ENCODE results near the gene ITGB5. TPM values are rescaled to one million over a fixed set of nuclear protein-coding genes. Genes with fewer than 3 reads are reported as not detected.

The ITGB5 gene
- total RNA-seq, 1 experiment from 2014 or later = 67.2 TPM

GRCh38 chr3:124781476-124782376 is 105.4 kb downstream of the ITGB5 start:
- H3K27ac ChIP-seq (ENCODE audit: low read length) = no peak overlapping the region
- no peak for ATAC-seq
- no peaks in the 10 kb centered on the region for H3K27me3 ChIP-seq (ENCODE audit: low read length)
- no peaks in the 10 kb centered on the region for H3K79me2 ChIP-seq (ENCODE audit: low read length)
- no peak for DNase-seq
- no peak overlapping the region for H2AFZ ChIP-seq (ENCODE audit: low read length)
- no peaks in the 10 kb centered on the region for H3K4me1 ChIP-seq (ENCODE audit: insufficient read depth, low read length)
- BruUV-seq (replicated peaks) = no TSS peak
- H4K20me1 ChIP-seq (ENCODE audit: low read length) = no peaks in the 10 kb centered on the region
- H3K4me3 ChIP-seq (ENCODE audit: low read length) = no peak overlapping the region
- TF ChIP-seq, protein P1, sequence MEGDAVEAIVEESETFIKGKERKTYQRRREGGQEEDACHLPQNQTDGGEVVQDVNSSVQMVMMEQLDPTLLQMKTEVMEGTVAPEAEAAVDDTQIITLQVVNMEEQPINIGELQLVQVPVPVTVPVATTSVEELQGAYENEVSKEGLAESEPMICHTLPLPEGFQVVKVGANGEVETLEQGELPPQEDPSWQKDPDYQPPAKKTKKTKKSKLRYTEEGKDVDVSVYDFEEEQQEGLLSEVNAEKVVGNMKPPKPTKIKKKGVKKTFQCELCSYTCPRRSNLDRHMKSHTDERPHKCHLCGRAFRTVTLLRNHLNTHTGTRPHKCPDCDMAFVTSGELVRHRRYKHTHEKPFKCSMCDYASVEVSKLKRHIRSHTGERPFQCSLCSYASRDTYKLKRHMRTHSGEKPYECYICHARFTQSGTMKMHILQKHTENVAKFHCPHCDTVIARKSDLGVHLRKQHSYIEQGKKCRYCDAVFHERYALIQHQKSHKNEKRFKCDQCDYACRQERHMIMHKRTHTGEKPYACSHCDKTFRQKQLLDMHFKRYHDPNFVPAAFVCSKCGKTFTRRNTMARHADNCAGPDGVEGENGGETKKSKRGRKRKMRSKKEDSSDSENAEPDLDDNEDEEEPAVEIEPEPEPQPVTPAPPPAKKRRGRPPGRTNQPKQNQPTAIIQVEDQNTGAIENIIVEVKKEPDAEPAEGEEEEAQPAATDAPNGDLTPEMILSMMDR (conservative IDR thresholded peaks at IDR 0.05; ENCODE audit: low read depth, low read length) = no peak
- TF ChIP-seq EZH2 (IDR thresholded peaks at IDR 0.05; ENCODE audit: low read length, unreplicated experiment) (no peak), EZH2phosphoT487 (IDR thresholded peaks at IDR 0.05; ENCODE audit: borderline replicate concordance, low read length) (no peak)
- intact Hi-C loops (cut with micrococcal nuclease) = no loop called here
- POLR2A ChIA-PET (ENCODE audit: unreplicated experiment) = no interaction called here
- H3K9me2 ChIP-seq (replicated peaks; ENCODE audit: low read length) = no peaks in the 10 kb centered on the region
- no peak overlapping the region for H3K9ac ChIP-seq (ENCODE audit: low read length)
- H3K36me3 ChIP-seq (ENCODE audit: low read depth, low read length) = no peaks in the 10 kb centered on the region
- no peaks in the 10 kb centered on the region for H3K9me3 ChIP-seq (ENCODE audit: low read length)
- no peaks in the 10 kb centered on the region for H3F3A ChIP-seq (ENCODE audit: low read length, unreplicated experiment)
- H3K4me2 ChIP-seq (ENCODE audit: low read length) = no peak overlapping the region
- CTCF ChIA-PET = no interaction called here

- H3K4me2 ChIP-seq (ENCODE audit: low read length) = no peak overlapping the region
- H2AFZ ChIP-seq (ENCODE audit: low read length) = no peak overlapping the region
- ChIA-PET POLR2A (ENCODE audit: unreplicated experiment) (no interaction called here), CTCF (no interaction called here)
- H3K4me1 ChIP-seq (ENCODE audit: insufficient read depth, low read length) = no peaks in the 10 kb centered on the region
- no peak overlapping the region for H3K4me3 ChIP-seq (ENCODE audit: low read length)
- H4K20me1 ChIP-seq (ENCODE audit: low read length) = no peaks in the 10 kb centered on the region
- no peak overlapping the region for H3K9ac ChIP-seq (ENCODE audit: low read length)
- H3K36me3 ChIP-seq (ENCODE audit: low read depth, low read length) = no peaks in the 10 kb centered on the region
- no peaks in the 10 kb centered on the region for H3K9me2 ChIP-seq (replicated peaks; ENCODE audit: low read length)
- TF ChIP-seq EZH2 (IDR thresholded peaks at IDR 0.05; ENCODE audit: low read length, unreplicated experiment) (no peak), EZH2phosphoT487 (IDR thresholded peaks at IDR 0.05; ENCODE audit: borderline replicate concordance, low read length) (no peak)
- TF ChIP-seq, protein P1 (conservative IDR thresholded peaks at IDR 0.05; ENCODE audit: low read depth, low read length) = no peak
- no peaks in the 10 kb centered on the region for H3K27me3 ChIP-seq (ENCODE audit: low read length)
- no peaks in the 10 kb centered on the region for H3K79me2 ChIP-seq (ENCODE audit: low read length)
- ATAC-seq = no peak
- BruUV-seq (replicated peaks) = no TSS peak
- no peaks in the 10 kb centered on the region for H3F3A ChIP-seq (ENCODE audit: low read length, unreplicated experiment)
- H3K9me3 ChIP-seq (ENCODE audit: low read length) = no peaks in the 10 kb centered on the region
- intact Hi-C loops (cut with micrococcal nuclease) = no loop called here
- no peak overlapping the region for H3K27ac ChIP-seq (ENCODE audit: low read length)
- no peak for DNase-seq
These were observed 106.2 kb downstream of the ITGB5 start for GRCh38 chr3:124780761-124781475.

- H3K27ac ChIP-seq (ENCODE audit: low read length) = no peak overlapping the region
- TF ChIP-seq EZH2phosphoT487 (IDR thresholded peaks at IDR 0.05; ENCODE audit: borderline replicate concordance, low read length) (no peak), EZH2 (IDR thresholded peaks at IDR 0.05; ENCODE audit: low read length, unreplicated experiment) (no peak)
- TF ChIP-seq, protein P1 (conservative IDR thresholded peaks at IDR 0.05; ENCODE audit: low read depth, low read length) = no peak
- H3K9me2 ChIP-seq (replicated peaks; ENCODE audit: low read length) = no peaks in the 10 kb centered on the region
- no peak overlapping the region for H3K4me3 ChIP-seq (ENCODE audit: low read length)
- no peak for ATAC-seq
- ChIA-PET CTCF (no interaction called here), POLR2A (ENCODE audit: unreplicated experiment) (no interaction called here)
- no peaks in the 10 kb centered on the region for H3K79me2 ChIP-seq (ENCODE audit: low read length)
- H3K4me1 ChIP-seq (ENCODE audit: insufficient read depth, low read length) = no peaks in the 10 kb centered on the region
- no TSS peak for BruUV-seq (replicated peaks)
- H2AFZ ChIP-seq (ENCODE audit: low read length) = no peak overlapping the region
- H4K20me1 ChIP-seq (ENCODE audit: low read length) = no peaks in the 10 kb centered on the region
- no peak overlapping the region for H3K9ac ChIP-seq (ENCODE audit: low read length)
- H3K36me3 ChIP-seq (ENCODE audit: low read depth, low read length) = no peaks in the 10 kb centered on the region
- no peaks in the 10 kb centered on the region for H3K9me3 ChIP-seq (ENCODE audit: low read length)
- no peak overlapping the region for H3K4me2 ChIP-seq (ENCODE audit: low read length)
- no peaks in the 10 kb centered on the region for H3F3A ChIP-seq (ENCODE audit: low read length, unreplicated experiment)
- DNase-seq = no peak
- intact Hi-C loops (cut with micrococcal nuclease) = no loop called here
- H3K27me3 ChIP-seq (ENCODE audit: low read length) = no peaks in the 10 kb centered on the region
These were observed 106.8 kb downstream of the ITGB5 start for GRCh38 chr3:124780356-124780755.
